AG08395 (cell line): Measurements from ENCODE around the gene NXF1.
A peak's percentile ranks its signal among the peaks of the same experiment; 100 is the strongest.
"Not testable (repeated sequence)": the region's sequence is repeated elsewhere in the genome, so short reads cannot be mapped to it uniquely, and the experiment has no call there.

Experiments used
- DNase-seq: peaks from one replicate; pipeline ENCODE4 v3.0.0; 2012; ENCODE audit warnings: mixed read lengths, low spot score

Gene NXF1

DNA sequence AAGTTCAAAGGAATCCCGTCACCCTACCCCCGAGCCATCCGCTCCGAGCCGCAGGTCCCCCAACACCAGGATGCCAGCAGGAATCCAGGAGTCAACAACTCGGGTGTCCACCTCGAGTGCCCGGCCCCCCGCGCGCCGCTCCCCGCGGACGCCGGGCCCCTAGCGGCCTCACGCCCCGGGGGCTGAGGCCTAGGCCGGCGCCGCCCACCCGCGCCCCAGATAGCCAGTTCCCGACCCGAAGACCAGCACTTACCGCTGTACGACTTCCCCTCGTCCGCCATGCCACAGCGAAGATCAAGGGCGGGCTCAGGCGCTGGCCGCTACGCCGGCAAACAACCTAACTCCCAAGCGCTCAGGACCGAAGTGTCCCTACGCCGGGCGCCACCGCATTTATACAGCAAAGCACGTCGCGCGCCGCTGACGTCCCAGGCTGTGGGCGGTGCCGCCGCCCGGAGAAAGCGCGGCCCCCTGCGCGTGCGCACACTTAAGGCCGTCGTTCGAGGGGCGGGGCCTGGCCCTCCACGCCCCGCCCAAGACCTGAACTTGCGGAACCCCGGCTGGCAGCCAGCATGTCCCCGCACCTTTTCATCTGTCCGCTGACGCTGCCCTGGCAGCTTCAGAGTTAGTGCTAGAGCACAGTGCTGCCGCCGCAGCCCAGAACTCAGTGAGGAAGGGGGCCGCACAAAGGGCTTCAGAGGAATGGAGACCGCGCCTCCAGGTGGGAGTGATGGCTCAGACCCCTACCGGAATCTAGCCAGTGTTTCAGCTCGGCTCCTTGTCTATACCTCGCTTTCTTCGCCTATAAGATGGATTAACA, at the start of gene NXF1:
Gene NXF1, minus strand, starts transcription at position 365 of the 817 bp plus-strand sequence. Its CDS starts 84 bp downstream, at position 281.
- DNase-seq: peak; percentile 99

DNA sequence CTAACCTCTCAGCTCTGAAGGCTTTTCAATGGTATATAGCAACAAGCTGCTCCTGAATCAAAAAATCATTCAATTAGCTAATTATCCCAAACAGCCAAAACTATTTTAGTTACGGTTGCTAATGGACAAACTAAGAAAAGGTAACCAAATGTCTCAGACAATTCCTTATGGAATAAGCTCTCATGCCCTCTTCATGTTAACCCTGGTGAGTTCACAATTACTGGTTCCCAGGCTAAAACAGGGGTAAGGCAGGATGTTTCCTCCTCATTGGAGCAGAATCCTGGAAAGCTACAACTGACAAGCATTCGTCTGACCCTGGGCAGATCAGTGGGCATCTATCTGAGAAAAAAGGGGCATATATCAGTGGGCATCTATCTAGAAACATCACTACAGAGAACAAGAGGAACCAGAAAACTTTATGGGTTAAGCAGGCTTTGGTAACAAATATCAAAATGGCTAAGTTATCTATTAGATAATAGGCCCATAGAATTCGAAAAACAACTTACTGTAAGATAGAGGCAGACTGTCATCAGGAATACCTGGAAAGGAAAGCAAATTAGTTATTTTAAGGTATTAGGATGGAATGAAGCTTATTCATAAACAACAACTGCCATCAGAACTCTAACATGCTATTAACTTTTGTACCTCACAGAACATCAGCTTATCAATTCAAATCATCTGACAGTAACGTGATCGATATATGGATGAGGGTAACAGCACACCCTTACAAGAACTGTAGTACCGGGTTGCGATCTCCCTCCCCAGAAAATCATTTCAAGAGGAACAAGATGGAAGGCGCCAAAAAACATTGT, 49.0 kb upstream of the NXF1 start:
- DNase-seq: no peak

DNA sequence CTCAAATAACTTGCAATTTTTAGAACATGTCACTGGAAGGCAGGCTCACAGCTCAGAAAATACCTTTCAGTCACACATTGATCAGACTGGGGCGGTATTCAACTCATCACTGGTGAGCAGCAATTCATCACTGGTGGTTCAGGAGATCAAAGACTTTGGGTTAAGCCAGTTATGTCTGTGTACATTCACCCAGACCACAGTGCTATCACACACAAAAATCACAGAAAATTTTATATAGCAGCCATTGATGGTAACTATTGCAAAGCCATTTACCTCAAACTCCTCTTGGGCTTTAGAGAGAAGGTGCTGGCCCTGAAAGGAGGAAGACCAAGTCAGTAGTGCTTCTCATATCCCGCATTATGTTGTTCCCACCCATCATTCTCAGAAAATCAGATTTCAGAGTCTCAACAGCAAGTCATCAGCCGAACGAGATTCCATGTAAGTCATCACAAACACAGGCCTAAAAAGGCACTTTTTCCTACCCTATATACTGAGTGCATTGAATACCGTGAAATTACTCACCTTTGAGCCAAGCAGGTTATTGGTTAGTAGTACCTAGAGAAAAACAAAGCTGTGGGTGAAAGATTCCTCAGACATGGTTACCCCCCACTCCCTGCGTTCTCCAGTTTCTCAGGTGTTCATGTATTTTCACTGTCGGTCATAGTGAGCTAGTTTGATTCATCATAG, 48.2 kb upstream of the NXF1 start:
- DNase-seq: no peak

DNA sequence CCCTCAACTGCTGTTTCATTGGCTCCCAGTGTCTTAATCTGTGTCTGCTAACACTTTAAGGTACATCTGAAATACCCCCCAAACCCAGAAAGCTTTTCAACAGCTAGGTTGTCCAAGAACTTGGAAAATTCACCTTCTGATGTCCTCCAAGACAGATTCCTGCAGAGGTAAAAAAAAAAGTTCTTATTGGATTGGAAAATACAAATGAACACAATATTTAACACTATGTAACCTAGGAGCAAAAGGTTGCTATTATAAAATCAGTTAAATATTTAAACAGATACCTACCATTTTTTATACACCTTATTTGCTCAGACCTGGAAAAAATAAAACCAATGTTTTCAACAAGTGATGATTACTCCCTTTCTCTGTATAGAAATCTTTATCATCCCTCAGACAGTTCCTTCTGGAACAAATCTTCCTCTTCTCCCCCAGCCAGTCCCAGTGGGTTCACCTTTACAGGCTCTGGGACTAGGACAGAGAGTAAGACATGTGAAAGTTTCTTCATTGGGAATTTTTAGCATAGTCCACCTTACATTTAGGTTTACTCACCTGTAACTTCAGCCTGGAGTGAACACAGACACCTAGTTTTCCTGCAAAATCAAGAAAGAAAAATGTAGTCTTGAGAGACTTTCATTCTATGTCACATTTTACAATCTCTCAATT, 47.4 kb upstream of the NXF1 start:
- DNase-seq: no peak

DNA sequence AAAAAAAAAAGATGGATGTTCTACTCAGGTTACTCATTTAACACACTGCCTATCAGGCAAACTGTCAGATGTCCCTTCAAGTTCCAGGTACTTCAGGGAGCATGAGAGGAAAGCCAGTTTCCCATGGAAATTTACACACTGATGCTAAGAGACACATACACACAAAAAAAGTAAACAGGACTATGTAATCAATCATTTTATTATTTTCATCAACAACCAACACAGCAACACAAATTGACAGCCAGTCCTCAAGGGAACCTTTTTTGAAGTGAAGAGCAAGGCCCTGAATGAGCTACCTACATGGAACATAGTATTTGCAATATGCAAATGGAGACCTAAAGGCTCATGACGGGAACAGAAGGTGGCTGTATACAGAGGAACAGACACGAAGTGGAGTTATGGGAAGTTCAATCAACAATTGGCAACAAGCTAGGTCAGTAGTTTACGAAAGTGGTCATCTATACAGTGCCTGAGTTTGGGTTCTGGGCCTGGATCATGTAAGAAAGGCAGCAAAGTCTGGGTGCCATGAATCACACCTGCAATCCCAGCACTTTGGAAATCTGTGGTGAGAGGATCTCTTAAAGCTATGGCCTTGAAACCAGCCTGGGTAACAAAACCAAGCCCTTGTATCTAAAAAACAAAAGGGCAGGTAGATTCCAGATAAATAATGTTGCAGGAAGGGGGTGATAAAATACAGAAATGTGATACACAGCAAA, 46.7 kb upstream of the NXF1 start:
- DNase-seq: no peak

DNA sequence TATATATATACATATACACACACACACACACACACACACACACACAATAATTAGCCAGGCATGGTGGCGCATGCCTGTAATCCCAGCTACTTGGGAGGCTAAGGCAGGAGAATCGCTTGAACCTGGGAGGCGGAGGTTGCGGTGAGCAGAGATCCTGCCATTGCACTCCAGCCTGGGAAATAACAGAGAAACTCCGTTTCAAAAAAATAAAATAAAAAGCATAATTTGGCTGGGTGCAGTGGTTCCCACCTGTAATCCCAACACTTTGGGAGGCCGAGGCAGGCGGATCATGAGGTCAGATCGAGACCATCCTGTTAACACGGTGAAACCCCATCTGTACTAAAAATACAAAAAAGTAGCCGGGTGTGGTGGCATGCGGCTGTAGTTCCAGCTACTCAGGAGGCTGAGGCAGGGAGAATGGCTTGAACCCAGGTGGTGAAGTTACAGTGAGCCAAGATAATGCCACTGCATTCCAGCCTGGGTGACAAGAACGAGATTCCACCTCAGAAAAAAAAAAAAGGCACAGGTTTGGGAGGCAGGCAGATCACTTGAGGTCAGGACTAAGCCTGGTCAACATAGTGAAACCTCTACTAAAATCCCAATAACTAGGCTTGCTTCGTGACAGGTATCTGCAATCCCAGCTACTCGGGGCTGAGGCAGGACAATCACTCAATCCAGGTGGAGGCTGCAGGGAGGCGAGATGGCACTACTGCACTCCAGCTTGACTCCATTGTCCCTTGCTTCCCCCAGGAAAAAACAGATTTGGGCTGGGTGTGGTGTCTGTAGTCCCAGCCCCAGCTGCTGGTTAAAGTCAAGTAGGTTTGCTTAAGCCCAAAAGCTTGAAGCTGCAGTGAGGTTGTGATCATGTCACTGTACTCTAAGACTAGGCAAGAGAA, 45.9 kb upstream of the NXF1 start:
- DNase-seq: no peak

DNA sequence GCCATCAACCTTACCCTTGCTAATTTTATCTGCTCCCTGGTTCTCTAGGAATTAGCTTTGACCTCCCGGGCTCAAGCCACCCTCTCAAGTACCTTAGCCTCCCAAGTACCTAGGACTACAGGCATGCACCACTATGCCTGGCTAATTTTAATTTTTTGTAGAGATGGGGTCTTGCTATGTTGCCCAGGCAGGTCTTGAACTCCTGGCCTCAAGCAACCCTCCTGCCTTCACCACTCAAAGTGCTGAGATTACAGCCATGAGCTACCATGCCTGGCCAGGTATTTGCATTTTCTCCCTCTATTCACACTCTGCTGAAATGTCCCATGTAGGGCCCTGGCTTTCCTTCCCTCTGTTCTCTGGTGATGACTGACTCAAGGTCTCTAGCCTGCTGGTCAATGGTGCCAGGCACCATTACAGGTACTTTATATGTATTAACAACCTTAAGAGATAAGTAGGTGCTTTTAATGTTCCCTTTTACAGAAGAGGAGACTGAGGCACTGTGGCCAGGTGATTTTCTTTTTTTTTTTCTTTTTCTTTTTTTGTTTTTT, 42.6 kb upstream of the NXF1 start:
- DNase-seq: no peak

DNA sequence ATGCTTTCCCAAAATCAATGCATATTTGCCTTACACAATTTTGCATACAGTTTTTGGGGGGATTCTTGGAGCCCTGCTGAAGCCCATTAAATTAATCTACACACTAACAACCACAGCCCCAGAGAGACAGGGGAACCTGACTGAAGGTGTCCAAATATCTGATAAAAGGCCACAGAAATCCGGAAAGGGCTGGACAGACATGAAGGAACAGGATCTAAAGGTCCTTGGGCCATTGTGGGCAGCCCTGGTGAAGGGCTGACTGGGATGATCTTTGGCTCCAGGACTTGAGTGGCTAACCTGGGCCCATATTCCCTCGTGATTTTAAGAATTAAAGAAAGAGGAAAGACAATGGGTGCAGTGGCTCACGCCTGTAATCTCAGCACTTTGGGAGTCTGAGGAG, 40.9 kb upstream of the NXF1 start:
- no peak for DNase-seq

DNA sequence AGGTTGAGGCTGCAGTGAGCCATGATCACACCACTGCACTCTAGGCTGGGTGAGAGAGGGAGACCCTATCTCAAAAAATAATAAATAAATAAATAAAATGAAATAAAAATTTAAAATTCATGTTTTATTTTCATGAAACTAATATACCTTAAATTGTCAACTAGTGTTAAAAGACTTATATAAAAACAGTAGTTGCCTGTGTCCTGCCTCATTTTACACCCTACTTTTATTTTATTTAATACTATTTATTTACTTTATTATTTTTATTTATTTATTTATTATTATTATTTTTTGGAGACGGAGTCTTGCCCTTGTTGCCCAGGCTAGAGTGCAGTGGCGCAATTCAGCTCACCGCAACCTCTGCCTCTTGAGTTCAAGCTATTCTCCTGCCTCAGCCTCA, 38.9 kb upstream of the NXF1 start:
- DNase-seq: no peak

DNA sequence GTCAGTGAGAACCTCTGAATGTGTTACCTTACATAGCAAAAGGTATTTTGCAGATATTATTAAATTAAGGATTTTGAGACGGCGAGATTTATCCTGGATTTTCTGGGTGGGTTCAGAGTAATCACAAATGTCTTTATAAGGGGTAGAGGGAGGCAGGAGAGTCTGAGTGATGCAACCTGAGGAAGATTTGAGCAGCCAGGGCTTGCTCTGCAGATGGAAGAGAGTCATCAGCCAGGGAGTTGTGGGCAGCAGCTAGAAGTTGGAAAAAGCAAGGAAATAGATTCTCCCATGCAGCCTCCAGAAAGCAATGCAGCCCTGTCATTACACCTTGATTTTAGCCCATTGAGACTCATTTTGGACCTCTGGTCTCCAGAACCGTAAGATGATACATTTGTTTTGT, 38.2 kb upstream of the NXF1 start:
- DNase-seq: no peak

DNA sequence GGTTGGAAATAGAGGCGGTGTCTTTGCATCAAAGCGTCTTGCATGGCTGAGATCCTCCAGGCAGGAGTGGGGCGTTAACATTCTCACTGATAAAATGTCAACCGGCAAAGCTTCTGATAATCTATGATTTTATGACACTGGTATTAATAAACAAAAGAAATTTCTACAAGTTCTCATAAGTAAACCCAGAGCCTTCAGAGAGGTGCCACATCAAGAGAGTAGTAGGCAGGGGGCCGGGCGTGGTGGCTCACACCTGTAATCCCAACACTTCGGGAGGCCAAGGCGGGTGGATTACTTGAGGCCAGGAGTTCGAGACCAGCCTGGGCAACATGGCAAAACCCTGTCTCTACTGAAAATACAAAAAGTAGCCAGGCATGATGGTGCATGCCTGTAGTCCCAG, 37.7 kb upstream of the NXF1 start:
- DNase-seq: not testable (repeated sequence)

DNA sequence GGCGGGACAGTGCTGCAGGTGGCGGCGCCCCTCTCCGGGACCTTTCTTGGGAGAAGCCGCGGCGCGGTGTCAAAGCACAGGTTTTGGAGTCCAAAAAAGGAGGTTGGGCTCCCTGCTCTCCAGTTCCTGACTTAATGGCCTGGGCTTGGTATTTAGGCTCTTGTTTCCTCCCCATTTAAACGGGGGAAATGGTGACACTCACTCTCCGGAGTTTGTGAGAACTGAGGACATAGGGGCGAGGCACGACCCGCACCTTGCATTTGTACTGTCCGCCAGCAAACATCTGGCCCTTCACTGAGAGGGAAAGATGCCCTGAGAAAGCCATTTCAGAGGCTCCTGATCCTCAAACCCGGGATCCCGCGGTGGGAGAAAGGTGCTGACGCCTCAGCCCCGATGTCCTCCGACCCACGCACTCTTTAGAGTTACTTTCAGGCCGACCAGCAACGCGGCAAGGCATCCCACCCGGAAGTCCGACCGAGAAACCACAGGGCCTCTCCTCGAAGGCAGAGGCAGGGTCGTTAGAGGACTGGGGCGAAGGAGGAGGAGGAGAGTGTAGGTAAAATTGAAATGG, 37.0 kb upstream of the NXF1 start:
- no peak for DNase-seq

DNA sequence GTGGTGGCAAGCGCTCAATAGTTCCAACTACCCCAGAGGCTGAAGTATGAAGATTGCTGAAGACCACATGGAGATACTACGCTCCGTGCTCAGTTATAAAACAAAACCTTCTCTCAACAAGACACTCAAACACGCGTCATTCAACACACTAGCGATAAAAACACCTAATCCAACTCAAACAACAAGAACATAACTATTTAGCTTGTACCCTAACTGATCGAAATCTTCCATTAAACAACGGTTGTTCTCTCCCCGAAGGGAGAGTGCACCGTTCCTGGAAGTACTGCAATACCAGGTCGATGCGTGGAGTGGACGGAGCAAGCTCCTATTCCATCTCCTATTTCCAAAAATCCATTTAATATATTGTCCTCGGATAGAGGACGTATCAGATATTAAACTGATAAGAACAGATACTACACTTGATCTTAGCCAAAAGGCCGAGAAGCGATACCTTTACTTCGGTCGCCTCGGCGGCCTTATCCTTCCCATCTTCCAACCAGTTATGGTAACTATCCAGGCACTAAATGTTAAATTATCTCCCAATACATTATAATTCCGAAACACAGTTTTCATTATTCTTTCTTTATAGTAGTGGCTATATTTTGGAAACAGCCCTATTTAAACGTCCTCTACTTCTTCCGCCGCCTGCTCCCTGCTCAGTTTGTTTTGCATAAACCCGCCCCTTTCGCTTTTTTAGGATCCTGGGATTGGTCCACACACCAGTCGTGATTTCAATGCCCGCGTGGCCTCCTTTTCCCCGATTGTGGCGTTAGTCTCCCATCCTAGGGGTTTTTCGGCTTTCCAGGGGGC, 36.3 kb upstream of the NXF1 start:
- DNase-seq: peak; percentile 96

DNA sequence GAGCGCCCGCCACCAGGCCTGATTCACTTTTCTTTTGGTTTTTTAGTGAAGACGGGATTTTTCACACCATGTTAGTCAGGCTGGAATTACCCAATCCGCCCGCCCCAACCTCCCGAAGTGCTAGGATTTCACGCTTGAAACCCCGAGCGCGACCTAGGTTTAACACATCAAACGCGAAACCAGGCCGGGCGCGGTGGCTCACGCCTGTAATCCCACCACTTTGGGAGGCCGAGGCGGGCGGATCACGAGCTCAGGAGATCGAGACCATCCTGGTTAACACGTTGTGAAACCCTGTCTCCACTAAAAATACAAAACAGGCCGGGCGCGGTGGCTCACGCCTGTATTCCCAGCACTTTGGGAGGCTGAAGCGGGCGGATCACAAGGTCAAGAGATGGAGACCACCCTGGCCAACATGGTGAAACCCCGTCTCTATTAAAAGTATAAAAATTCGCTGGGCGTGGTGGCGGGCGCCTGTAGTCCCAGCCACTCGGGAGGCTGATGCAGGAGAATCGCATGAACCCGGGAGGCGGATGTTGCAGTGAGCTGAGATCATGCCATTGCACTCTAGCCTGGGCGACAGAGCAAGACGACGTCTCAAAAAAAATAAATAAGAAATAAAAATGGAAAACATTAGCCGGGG, 35.6 kb upstream of the NXF1 start:
- peak; percentile 24 for DNase-seq

DNA sequence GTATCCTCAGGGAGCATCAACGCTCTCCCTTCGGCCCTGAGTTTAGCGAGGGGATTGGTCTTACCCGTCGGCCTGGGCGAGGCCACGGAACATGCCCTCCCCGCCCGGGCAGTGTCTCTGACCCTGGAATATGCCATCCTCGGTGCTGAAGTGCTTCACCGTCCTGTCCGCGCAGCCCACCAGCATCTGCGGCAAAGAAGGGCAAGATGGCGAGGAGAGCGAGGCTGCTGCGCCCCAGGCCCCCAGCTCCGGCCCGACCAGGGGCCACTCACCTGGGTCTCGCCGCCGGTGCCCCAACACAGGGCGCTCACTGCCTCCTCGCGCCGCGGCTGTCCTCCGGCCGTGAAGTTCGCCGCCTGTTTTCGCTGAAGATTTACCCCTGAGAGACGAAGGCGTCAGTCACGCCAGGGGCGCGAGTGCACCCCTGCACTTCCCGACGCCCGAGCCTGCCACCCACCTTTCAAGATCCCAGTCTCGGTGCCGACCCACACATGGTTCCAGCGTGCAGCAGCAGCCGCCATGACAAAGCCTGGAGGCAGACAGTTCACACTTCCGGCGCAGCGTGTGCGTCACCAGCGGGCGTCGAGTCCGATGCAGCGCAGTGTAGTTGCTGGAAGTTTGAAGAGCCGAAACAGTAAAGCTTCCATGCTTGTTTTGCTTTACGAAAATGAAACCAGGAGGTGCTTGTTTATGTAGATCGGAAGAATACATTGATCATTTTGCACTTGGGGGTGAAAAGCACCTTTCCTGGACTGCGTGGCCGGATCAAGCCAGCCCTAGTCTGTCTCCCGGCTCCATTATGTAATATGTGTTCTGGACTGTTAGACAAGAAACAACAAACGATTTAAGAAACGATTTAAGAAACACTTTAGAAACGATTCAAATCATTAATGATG, 34.1 kb upstream of the NXF1 start, which contains the start of gene WDR74:
Gene WDR74, minus strand, starts transcription at position 541 of the 896 bp plus-strand sequence. Its CDS starts 20 bp downstream, at position 521.
- DNase-seq: peak; percentile 79

DNA sequence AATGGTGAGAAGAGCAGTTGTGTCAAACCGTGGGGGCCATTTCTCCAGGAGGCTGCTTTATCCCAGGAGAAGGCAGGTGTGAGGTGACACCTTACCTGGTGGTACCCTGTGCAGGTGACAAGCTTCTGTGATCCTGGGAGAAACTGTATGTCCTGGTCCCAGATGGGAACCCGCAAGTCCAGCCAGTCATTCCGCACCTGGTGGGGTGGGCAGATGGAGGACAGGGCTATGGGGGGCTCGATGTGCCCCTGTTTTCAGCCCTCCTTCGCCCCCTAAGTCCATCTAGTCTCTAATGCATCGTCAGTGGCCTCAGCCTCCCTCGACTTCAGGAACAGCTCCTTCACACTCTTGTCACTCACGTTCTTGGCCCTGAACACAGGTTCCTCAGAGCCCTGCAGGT, 30.1 kb upstream of the NXF1 start:
- DNase-seq: no peak
